Left renal pelvis (tissue), 4 donors: ENCODE measurements around the gene UQCRFS1. TPM values are rescaled to one million over a fixed set of nuclear protein-coding genes. Genes with fewer than 3 reads are reported as not detected.

Experiments
- DNase-seq, 4 donors: peaks; one replicate each; pipeline ENCODE4 v3.0.0-alpha.2; 2013; ENCODE audit warnings: low read depth in 4 of 4, low spot score in 3 of 4
- polyA plus RNA-seq, 4 donors: library from polyadenylated mRNA; unstranded; fragments of 120-200 nt; gene quantifications; one replicate each; pipeline ENCODE4 v1.2.1, GENCODE V29; 2013; ENCODE audit not compliant: insufficient read length in 4 of 4

Gene UQCRFS1
- polyA plus RNA-seq, 4 donors = 19.8 to 34.8 (median 30.8) TPM

- no peak for DNase-seq
These were observed 42.4 kb downstream of the UQCRFS1 start for GRCh38 chr19:29170554-29170953.

- DNase-seq = no peak
These were observed 50.3 kb downstream of the UQCRFS1 start for GRCh38 chr19:29162694-29163093.

- no peak for DNase-seq
These were observed 57.3 kb downstream of the UQCRFS1 start for GRCh38 chr19:29155683-29156082.
